HFFc6 (cell line): ENCODE results near the gene APRT. TPM values are rescaled to one million over a fixed set of nuclear protein-coding genes. Genes with fewer than 3 reads are reported as not detected.

ENCODE experiments used
- DNase-seq: peaks from one replicate; pipeline ENCODE4 v3.0.0-alpha.2; 2018
- H3K27ac Mint-ChIP-seq: 2 replicates; pipeline ENCODE4 v1.8.0; 2020; ENCODE audit warnings: mild to moderate bottlenecking, mixed read lengths
- H3K27me3 Mint-ChIP-seq: 2 replicates; pipeline ENCODE4 v1.8.0; 2021; ENCODE audit warnings: mild to moderate bottlenecking, moderate library complexity, mixed read lengths; ENCODE audit not compliant: insufficient read depth
- H3K36me3 Mint-ChIP-seq: 2 replicates; pipeline ENCODE4 v1.8.0; 2021; ENCODE audit warnings: low read depth, mixed read lengths
- H3K4me1 Mint-ChIP-seq: 2 replicates; pipeline ENCODE4 v1.8.0; 2020; ENCODE audit warnings: low read depth, mixed read lengths
- H3K4me3 Mint-ChIP-seq: 2 replicates; pipeline ENCODE4 v1.8.0; 2020; ENCODE audit warnings: mild to moderate bottlenecking, moderate library complexity, mixed read lengths
- H3K9me3 Mint-ChIP-seq: 2 replicates; pipeline ENCODE4 v1.8.0; 2020; ENCODE audit warnings: mild to moderate bottlenecking, mixed read lengths
- total RNA-seq, 6 experiments: library from RNA; stranded (reverse); fragmentation: NEBNext Ultra II Directional; extraction: Animal tissue kit (Norgen Biotek cat#: 25700); gene quantifications; 2 replicates in 1 of 6; 3 replicates in 5 of 6; pipeline ENCODE4 v1.2.3, GENCODE V29; 2021
- TF ChIP-seq, protein P1 (sequence below): fragments of 200-600 bp; sonication (generic); IDR thresholded peaks from 2 replicates; pipeline ENCODE4 v1.5.0; 2021; ENCODE audit warnings: antibody characterized with exemption, mild to moderate bottlenecking

Gene APRT
- total RNA-seq, 6 experiments from 2014 or later, result 123 to 163 (median 130) TPM

DNA sequence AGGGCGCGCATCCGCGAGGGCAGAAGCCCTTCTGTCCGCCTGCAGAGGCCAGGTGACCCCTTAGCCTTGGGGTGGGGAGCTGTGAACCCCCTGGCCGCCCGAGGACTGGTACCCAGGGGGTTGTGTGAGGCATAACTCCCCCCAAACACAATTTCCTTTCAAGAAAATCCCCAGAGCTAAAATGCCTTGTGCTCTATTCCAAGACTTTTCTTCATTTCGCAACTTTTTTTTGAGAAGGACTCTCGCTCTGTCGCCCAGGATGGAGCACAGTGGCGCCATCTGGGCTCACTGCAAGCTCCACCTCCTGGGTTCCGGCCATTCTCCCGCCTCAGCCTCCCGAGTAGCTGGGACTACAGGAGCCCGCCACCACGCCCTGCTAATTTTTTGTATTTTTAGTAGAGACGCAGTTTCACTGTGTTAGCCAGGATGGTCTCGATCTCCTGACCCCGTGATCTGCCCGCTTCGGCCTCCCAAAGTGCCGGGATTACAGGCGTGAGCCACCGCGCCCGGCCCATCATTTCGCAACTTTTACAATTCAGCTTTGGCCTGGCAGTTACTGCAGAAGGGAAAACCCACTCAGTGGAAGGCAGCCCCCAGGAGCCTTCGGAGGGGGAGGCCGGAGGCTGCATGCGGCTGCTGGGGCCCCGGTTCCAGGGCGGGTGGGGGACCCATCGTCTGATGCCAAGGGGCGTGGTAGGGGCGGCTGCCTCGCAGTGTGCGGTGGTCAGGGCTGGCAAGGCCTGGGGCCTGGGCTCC, 963 bp upstream of the APRT start:
- TF ChIP-seq, protein P1, sequence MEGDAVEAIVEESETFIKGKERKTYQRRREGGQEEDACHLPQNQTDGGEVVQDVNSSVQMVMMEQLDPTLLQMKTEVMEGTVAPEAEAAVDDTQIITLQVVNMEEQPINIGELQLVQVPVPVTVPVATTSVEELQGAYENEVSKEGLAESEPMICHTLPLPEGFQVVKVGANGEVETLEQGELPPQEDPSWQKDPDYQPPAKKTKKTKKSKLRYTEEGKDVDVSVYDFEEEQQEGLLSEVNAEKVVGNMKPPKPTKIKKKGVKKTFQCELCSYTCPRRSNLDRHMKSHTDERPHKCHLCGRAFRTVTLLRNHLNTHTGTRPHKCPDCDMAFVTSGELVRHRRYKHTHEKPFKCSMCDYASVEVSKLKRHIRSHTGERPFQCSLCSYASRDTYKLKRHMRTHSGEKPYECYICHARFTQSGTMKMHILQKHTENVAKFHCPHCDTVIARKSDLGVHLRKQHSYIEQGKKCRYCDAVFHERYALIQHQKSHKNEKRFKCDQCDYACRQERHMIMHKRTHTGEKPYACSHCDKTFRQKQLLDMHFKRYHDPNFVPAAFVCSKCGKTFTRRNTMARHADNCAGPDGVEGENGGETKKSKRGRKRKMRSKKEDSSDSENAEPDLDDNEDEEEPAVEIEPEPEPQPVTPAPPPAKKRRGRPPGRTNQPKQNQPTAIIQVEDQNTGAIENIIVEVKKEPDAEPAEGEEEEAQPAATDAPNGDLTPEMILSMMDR, result peak; percentile 29; the same call in 1 of the 2 replicates
- H3K27ac Mint-ChIP-seq, result peak overlapping the region; percentile 74

DNA sequence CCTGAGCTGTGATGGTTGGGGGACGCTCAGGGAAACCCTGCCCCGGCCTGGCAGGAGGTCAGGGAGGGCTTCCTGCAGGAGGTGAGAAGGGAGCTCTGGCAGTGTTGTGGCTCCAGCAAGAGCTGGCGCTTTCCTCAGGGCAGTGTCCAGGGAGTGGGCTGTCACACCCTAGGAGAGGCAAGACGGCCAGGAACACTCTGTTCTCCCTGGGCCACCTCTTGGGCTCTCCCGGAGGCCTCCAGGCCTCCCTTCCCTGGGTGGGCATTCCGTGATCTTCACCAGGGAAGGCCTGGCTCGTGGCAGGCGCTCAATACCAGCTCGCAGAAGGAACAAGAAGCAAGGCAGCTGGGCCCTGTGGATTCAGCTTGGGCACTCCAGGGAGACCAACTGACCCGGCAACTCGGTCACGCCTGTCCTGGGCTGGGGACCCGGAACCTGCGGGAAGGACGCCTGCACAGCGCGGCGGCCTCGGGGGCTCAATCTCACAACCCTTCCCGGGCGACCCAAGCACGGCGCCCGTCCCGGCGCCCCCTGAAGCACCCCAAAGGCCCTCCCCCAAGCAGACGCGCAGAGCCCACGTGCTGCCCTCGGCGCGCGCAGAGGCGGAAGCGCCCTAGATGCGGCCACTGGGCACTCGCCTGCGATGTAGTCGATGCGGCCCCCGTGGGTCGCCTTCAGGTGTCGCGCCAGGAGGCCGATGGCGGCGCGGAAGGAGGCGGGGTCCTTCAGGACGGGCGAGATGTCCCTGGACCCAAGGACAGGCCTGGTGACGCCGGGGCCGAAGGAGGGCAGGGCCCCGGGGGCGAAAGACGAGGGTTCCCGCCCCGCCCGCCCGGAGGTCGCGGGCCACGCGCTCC, 588 bp downstream of the APRT start:
- Mint-ChIP-seq H3K4me1 (peaks cover 20% of the 10 kb centered on the region), H3K4me3 (peak overlapping the region; percentile 88), H3K36me3 (no peaks in the 10 kb centered on the region; the same call in 1 of the 2 replicates), H3K9me3 (no peaks in the 10 kb centered on the region), H3K27me3 (peaks cover 7% of the 10 kb centered on the region), H3K27ac (peak overlapping the region; percentile 87)
- TF ChIP-seq, protein P1, result no peak
- DNase-seq, result peak; percentile 40

More for the DNA sequence above, 963 bp upstream of the APRT start:
- Mint-ChIP-seq H3K4me3 (peak overlapping the region; percentile 82), H3K36me3 (no peaks in the 10 kb centered on the region; the same call in 1 of the 2 replicates), H3K9me3 (no peaks in the 10 kb centered on the region), H3K4me1 (peaks cover 20% of the 10 kb centered on the region), H3K27me3 (peaks cover 7% of the 10 kb centered on the region)
- peak; percentile 37 for DNase-seq

DNA sequence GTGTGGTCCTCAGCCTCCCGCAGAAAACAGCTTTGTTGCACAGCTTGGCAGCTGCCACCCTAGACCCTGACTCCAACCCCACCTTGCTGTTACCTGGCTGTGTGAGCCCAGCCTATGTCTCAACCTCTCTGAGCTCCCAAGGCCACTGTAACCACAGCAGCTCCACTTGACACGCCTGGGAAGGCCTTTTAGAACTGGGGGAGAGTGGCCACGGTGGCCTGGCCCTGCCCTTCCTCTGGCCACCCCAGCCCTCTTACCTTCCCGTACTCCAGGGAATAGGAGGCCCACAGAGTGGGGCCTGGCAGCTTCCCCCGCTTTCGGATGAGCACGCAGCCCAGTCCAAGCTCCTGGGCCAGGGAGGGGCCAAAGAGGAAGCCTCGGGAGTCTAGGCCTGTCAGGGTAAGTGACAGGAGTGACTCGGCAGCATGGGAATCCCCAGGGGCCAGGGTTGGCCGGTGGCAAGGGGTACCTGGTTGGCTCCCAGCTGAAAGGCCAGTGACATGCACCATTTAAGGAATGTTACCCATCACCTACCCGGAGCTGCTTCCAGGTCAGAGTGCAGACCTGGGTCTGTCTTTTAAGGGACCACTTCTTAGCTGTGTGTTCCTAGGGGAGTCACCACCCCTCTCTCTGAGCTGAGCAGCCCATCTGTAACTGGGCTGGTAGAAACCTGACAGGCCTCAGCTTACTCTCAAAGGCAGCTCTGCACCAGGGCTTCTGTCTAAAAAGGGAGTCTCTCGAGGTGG, 1.4 kb downstream of the APRT start:
- Mint-ChIP-seq H3K9me3 (no peaks in the 10 kb centered on the region), H3K27ac (peak overlapping the region; percentile 87), H3K36me3 (no peaks in the 10 kb centered on the region; the same call in 1 of the 2 replicates), H3K4me3 (peak overlapping the region; percentile 88), H3K27me3 (peaks cover 7% of the 10 kb centered on the region), H3K4me1 (peaks cover 20% of the 10 kb centered on the region)
- DNase-seq, result no peak
- TF ChIP-seq, protein P1, result no peak

DNA sequence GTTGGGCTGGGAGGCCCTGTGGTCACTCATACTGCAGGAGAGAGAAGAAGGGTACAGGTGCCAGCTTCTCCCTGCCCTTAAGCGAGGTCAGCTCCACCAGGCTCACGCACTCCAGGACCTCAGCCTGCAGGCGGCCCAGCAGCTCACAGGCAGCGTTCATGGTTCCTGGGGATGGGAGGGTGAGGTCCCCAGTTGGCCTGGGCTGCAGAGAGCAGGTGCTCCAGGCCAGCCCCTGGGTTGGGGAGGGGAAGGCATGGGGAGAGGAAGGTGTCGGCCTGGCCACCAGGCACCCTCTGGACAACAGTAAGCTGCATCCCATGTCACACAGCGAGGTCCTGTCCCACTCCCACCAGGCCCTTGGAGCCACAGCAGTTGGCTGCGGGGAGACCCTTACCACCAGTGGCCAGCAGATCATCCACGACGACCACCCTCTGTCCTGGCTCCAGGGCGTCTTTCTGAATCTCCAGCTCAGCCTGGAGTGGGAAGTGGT, 2.0 kb downstream of the APRT start:
- Mint-ChIP-seq H3K4me1 (peaks cover 20% of the 10 kb centered on the region), H3K27me3 (peaks cover 7% of the 10 kb centered on the region), H3K9me3 (no peaks in the 10 kb centered on the region), H3K4me3 (peak overlapping the region; percentile 88; the same call in 1 of the 2 replicates), H3K27ac (peak overlapping the region; percentile 87; the same call in 1 of the 2 replicates), H3K36me3 (no peaks in the 10 kb centered on the region; the same call in 1 of the 2 replicates)
- DNase-seq, result no peak
- TF ChIP-seq, protein P1, result no peak

DNA sequence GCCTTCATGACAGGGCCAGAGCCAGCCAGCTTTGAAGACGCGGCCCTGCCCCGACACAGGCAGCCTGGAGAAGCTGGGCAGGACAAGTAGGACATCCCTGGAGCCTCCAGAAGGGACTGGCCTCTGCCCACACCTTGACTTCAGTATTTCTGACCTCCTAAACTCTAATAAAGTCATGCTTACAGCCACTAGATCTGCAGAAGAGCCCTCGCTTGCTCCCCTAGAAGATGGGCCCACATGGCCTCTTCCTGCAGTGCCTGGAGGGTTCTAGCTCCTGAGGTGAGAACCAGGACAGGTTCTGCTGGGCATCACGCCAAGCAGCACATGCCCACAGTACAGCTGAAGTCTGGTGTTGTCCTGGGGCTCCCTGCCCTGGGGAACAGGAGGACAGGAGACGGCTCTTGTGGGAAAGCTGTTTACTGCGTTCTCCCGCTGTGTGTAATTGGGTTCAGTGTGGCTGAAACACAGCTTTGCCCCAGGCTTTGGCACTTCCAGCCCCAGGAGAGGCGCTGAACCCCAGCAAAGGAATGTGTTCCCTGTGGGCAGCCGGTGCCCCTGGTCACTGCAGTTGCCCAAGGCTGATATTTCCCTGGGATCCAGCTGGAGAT, 2.6 kb downstream of the APRT start:
- Mint-ChIP-seq H3K36me3 (no peaks in the 10 kb centered on the region; the same call in 1 of the 2 replicates), H3K4me3 (no peak overlapping the region), H3K27me3 (peaks cover 5% of the 10 kb centered on the region), H3K27ac (peak overlapping the region; percentile 56), H3K9me3 (no peaks in the 10 kb centered on the region), H3K4me1 (peaks cover 20% of the 10 kb centered on the region)
- no peak for DNase-seq
- TF ChIP-seq, protein P1, result no peak
